T-helper 22 cell (primary cell): Measurements from ENCODE around the gene HDDC2.
"Not testable (repeated sequence)": the region's sequence is repeated elsewhere in the genome, so short reads cannot be mapped to it uniquely, and the experiment has no call there.

ENCODE experiments used
- DNase-seq: peaks from one replicate; pipeline ENCODE4 v3.0.0-alpha.2; 2020; ENCODE audit warnings: low read depth

HDDC2 gene

GRCh38 chr6:125306756-125307149, 5.0 kb upstream of the HDDC2 start:
- no peak for DNase-seq

- no peak for DNase-seq
Observed at GRCh38 chr6:125304970-125305660, 3.3 kb upstream of the HDDC2 start.

GRCh38 chr6:125303512-125303854, 1.7 kb upstream of the HDDC2 start:
- DNase-seq = no peak

- no peak for DNase-seq
Observed at GRCh38 chr6:125302840-125303511, 1.2 kb upstream of the HDDC2 start.

GRCh38 chr6:125300992-125301434, 754 bp downstream of the HDDC2 start:
- DNase-seq = no peak

GRCh38 chr6:125299257-125299656, 2.5 kb downstream of the HDDC2 start:
- DNase-seq = no peak

- DNase-seq = no peak
Observed at GRCh38 chr6:125296471-125296870, 5.3 kb downstream of the HDDC2 start.

GRCh38 chr6:125294925-125295324, 6.8 kb downstream of the HDDC2 start:
- DNase-seq = no peak

- DNase-seq = no peak
Observed at GRCh38 chr6:125294036-125294435, 7.7 kb downstream of the HDDC2 start.

GRCh38 chr6:125293587-125293986, 8.2 kb downstream of the HDDC2 start:
- DNase-seq = no peak

GRCh38 chr6:125287718-125288117, 14.0 kb downstream of the HDDC2 start:
- no peak for DNase-seq

- DNase-seq = no peak
Observed at GRCh38 chr6:125285936-125286335, 15.8 kb downstream of the HDDC2 start.

- DNase-seq = no peak
Observed at GRCh38 chr6:125285353-125285752, 16.4 kb downstream of the HDDC2 start.

GRCh38 chr6:125282470-125282869, 19.3 kb downstream of the HDDC2 start:
- DNase-seq = not testable (repeated sequence)

GRCh38 chr6:125280370-125281035, 21.3 kb downstream of the HDDC2 start:
- not testable (repeated sequence) for DNase-seq

- no peak for DNase-seq
Observed at GRCh38 chr6:125279961-125280360, 21.8 kb downstream of the HDDC2 start.

- DNase-seq = no peak
Observed at GRCh38 chr6:125277838-125278237, 23.9 kb downstream of the HDDC2 start.

- DNase-seq = no peak
Observed at GRCh38 chr6:125275779-125276178, 26.0 kb downstream of the HDDC2 start.

GRCh38 chr6:125274935-125275334, 26.8 kb downstream of the HDDC2 start:
- no peak for DNase-seq

GRCh38 chr6:125273965-125274364, 27.8 kb downstream of the HDDC2 start:
- no peak for DNase-seq

GRCh38 chr6:125273251-125273650, 28.5 kb downstream of the HDDC2 start:
- no peak for DNase-seq

GRCh38 chr6:125271486-125272159, 30.1 kb downstream of the HDDC2 start:
- no peak for DNase-seq

- no peak for DNase-seq
Observed at GRCh38 chr6:125270380-125270779, 31.4 kb downstream of the HDDC2 start.
